Activated T-helper 2 cell treated with anti-CD3 and anti-CD28 coated beads, Interferon-gamma antibody, Interleukin-2, Interleukin-4, amounts not matched to agents 10 μg/mL and 5 μg/mL and 100 μg/mL, durations not matched to agents 14 hours and 24 hours and 36 hours (primary cell): Measurements from ENCODE around the gene S100A13. TPM values are rescaled to one million over a fixed set of nuclear protein-coding genes. Genes with fewer than 3 reads are reported as not detected.

Experiments
- DNase-seq: peaks from one replicate; pipeline ENCODE4 v3.0.0; 2021; ENCODE audit warnings: low spot score
- H3K27ac Mint-ChIP-seq: one replicate; pipeline ENCODE4 v1.8.0; 2021; ENCODE audit warnings: mixed read lengths
- H3K27me3 Mint-ChIP-seq: one replicate; pipeline ENCODE4 v1.8.0; 2021; ENCODE audit warnings: low read depth, mixed read lengths
- H3K36me3 Mint-ChIP-seq: one replicate; pipeline ENCODE4 v1.8.0; 2021; ENCODE audit warnings: low read depth, mixed read lengths
- H3K4me1 Mint-ChIP-seq: one replicate; pipeline ENCODE4 v1.8.0; 2021; ENCODE audit warnings: low read depth, mixed read lengths
- H3K4me3 Mint-ChIP-seq: one replicate; pipeline ENCODE4 v1.8.0; 2021; ENCODE audit warnings: low read depth, mild to moderate bottlenecking, moderate library complexity, mixed read lengths
- H3K9me3 Mint-ChIP-seq: one replicate; pipeline ENCODE4 v1.8.0; 2021; ENCODE audit warnings: mixed read lengths
- intact Hi-C: fragments of 100-400 bp; cut with micrococcal nuclease; formaldehyde crosslinking; loops from one replicate; pipeline ENCODE4 v1.15.1; 2023
- total RNA-seq: library from RNA; stranded (reverse); gene quantifications from 2 replicates; pipeline ENCODE4 v1.2.3, GENCODE V29; 2022

S100A13 gene
- total RNA-seq, 1 donor from 2014 or later = 3.9 TPM

DNA sequence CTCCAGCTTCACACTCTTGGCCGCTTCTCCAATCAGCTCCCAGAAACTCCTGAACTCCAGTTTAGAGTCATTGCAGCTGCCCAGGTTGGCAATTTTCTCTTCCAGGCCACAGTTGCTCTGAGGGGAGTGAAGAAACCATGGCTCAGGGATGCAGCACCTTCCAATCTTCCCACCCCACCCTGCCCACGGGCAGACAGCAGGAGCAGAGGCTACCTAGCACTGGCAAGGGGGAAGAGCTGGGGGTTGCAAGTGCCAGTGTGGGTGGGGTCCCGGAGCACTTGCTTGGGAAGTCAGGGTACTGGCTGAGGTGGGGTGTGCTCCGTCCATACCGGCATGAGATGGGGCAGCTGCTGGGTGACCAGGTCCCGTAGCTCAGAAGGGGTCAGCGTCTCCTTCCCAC, 12.4 kb downstream of the S100A13 start:
- H3K9me3 Mint-ChIP-seq = no peaks in the 10 kb centered on the region
- peaks cover 4% of the 10 kb centered on the region for H3K4me1 Mint-ChIP-seq
- H3K36me3 Mint-ChIP-seq = no peaks in the 10 kb centered on the region
- intact Hi-C loops = no loop called here
- no peak for DNase-seq
- H3K27ac Mint-ChIP-seq = no peak overlapping the region
- no peaks in the 10 kb centered on the region for H3K27me3 Mint-ChIP-seq
- no peak overlapping the region for H3K4me3 Mint-ChIP-seq

DNA sequence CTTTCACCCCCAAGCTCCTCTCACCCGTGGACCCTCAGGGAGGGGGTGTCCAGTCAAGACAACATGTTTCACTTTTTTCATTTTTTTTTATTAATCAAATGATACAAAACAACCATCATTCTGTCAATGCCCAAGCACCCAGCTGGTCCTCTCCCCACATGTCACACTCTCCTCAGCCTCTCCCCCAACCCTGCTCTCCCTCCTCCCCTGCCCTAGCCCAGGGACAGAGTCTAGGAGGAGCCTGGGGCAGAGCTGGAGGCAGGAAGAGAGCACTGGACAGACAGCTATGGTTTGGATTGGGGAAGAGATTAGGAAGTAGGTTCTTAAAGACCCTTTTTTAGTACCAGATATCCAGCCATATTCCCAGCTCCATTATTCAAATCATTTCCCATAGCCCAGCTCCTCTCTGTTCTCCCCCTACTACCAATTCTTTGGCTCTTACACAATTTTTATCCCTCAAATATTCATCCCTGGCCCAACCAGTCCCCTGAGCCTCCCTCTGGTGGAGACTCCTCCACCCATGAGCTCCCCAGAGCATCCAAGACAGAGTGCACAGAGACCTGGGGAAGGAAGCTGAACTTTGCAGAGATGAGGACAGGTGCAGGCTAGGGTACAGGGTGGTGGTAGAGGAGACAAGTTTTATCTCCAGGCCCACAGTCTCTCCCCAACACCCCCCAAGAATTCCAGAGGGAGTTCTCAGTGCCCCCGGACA, 13.0 kb downstream of the S100A13 start:
- no peaks in the 10 kb centered on the region for H3K36me3 Mint-ChIP-seq
- H3K9me3 Mint-ChIP-seq = no peaks in the 10 kb centered on the region
- H3K4me1 Mint-ChIP-seq = peaks cover 4% of the 10 kb centered on the region
- no peak overlapping the region for H3K4me3 Mint-ChIP-seq
- H3K27me3 Mint-ChIP-seq = no peaks in the 10 kb centered on the region
- DNase-seq = no peak
- H3K27ac Mint-ChIP-seq = no peak overlapping the region
- intact Hi-C loops = no loop called here

DNA sequence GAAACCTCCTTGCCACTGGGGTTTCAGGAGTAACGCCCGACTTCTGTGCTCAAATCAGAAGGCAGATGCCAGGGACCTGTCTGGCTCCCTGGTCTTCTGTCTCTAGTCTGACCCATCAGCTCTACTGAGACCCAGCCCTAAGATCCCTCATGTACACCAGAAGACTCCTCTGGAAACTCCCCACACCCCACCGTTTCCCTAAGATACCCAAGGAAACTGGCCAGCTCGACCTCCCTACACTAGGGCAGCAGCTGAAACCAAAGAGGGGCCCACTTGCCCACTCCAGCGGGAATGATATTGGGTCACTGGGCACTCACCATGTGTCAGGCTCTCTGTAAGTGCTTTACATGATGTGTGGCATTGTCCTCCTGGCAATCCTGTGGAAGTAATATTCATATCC, 13.9 kb downstream of the S100A13 start:
- H3K4me3 Mint-ChIP-seq = no peak overlapping the region
- H3K36me3 Mint-ChIP-seq = no peaks in the 10 kb centered on the region
- intact Hi-C loops = no loop called here
- H3K9me3 Mint-ChIP-seq = no peaks in the 10 kb centered on the region
- H3K27me3 Mint-ChIP-seq = no peaks in the 10 kb centered on the region
- H3K27ac Mint-ChIP-seq = no peak overlapping the region
- H3K4me1 Mint-ChIP-seq = peaks cover 4% of the 10 kb centered on the region
- no peak for DNase-seq

DNA sequence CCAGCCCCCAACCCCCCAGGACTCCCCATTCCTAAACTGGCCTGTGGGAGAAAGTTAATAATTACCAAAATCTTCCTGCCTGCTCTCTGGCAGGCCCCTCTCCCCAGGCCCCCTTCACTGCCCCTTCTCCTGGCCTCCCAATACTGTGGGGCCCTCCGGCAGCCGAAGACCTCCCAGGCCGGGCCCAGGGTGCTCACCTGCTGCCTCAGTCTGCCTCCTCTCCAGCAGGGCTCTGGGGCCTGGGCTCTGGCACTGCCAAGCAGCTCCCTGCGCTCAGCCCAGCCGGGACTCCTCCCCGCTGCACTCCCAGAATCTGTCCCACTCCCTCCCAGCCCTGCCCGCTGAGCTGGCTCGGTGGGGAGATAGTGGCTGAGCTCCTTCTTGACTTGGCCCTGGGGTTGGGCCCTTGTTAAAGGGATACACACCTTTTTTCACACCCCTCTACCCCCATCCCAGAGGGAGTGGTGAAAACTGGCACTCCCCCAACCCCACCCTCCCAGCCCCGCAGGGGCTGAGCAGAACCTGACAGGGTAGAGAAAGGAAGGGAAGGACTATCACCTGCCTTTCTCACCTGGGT, 14.5 kb downstream of the S100A13 start, which contains the start of gene S100A16:
Gene S100A16, minus strand, starts transcription at position 383 of the 577 bp plus-strand sequence. CDS start 4,986 bp downstream, outside the sequence.
- Mint-ChIP-seq H3K27me3 (no peaks in the 10 kb centered on the region), H3K4me1 (peaks cover 2% of the 10 kb centered on the region), H3K27ac (no peak within 1 kb of the TSS), H3K36me3 (no peaks in the 10 kb centered on the region), H3K9me3 (no peaks in the 10 kb centered on the region), H3K4me3 (no peak within 1 kb of the TSS)
- DNase-seq = no peak
- intact Hi-C loops = no loop called here

DNA sequence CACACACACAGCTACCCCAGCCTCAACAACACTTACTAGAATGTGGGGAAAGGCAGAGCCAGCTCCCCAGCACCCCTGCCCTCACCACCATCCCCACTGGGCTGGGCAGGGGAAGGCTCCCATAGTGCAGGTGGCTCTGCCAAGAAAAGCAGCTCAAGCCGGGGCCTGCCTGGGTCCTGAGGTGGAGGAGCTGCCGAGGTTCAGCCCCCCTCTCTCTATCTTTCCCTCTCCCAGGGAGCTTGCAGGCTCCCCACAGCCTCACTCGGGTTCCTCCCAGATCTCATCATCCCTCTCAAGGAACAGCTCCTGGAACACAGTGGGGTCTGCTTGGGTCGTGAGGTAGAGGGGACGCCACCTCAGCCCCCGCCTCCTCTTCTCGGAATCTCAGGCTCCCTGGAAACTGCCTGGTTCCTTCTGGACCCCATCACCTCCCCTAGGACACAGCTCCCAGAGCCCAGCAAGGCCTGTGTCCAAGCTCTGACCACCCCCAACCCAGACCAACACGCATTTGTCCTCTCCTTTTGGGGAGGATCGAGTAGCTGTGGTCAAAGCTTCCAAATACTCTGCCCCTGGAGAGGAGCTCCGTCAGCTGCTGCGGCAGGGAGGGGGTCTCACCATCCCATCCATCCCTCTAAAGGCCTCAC, 15.1 kb downstream of the S100A13 start:
- H3K36me3 Mint-ChIP-seq = no peaks in the 10 kb centered on the region
- H3K4me3 Mint-ChIP-seq = no peak overlapping the region
- H3K27ac Mint-ChIP-seq = no peak overlapping the region
- no peak for DNase-seq
- intact Hi-C loops = no loop called here
- H3K27me3 Mint-ChIP-seq = no peaks in the 10 kb centered on the region
- H3K4me1 Mint-ChIP-seq = no peaks in the 10 kb centered on the region
- H3K9me3 Mint-ChIP-seq = no peaks in the 10 kb centered on the region

DNA sequence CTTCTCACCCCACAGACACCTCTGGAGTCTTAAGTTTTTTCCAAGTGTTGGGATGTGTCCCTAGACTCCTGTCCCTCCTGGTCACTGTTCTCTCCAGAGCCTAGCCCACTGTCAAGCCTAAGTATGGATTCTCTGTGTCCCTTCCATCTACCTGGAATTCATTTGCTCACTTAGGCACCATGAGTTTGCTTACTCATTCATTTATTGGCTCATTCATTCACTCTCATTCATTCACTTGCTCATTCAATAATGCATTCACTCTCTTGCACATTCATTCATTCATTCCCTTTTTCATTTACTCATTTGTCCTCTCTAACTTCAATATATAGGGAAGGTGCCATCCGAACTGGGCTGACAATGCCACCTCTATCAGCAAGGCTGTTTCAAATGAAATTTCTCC, 15.9 kb downstream of the S100A13 start:
- Mint-ChIP-seq H3K4me3 (no peak overlapping the region), H3K27ac (no peak overlapping the region), H3K9me3 (no peaks in the 10 kb centered on the region), H3K36me3 (no peaks in the 10 kb centered on the region), H3K4me1 (no peaks in the 10 kb centered on the region), H3K27me3 (no peaks in the 10 kb centered on the region)
- no peak for DNase-seq
- intact Hi-C loops = no loop called here

DNA sequence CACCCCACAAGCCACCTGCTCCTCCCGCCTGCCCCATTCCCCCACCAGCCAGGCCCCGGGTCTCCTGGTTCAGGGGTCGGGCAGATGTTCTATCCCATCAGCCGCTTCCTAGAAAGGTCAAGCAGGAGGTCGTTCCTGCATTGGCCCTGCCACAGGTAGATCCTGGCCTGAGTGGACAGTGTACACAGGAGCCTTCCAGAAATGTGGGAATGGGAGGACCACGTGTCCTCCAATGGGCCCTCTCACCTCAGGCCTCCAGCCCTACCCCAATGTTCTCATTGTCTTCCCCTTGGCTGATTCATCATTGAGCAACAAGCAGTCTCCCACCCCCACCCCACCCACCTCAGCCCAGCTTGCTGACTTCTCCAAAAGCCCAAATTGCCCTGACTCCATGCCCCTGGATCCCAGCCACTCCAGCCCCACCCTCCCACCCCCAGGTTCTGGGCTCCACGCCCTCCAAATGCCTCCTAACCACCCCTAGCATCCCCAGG, 16.4 kb downstream of the S100A13 start:
- Mint-ChIP-seq H3K36me3 (no peaks in the 10 kb centered on the region), H3K9me3 (no peaks in the 10 kb centered on the region), H3K27ac (no peak overlapping the region), H3K4me3 (no peak overlapping the region), H3K4me1 (no peaks in the 10 kb centered on the region), H3K27me3 (no peaks in the 10 kb centered on the region)
- intact Hi-C loops = no loop called here
- no peak for DNase-seq

DNA sequence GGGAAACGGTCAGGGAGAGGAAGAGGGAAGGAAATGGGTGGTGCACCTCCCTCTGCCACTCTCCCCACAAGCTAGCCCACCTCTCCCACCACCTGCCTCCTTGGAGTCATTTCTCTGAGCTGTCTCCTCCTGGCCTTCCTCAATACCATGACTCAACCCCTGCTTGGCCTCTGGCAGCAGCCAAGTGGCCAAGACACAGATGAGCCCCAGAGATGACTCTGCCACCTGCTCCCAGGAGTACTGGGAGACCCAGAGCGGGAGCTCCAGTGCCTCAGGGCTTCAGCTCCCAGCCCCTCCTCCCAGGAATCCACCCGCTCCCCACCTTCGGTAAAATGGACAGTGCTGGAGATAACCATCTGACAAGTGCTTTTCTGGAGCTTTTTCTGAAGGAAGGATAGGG, 17.0 kb downstream of the S100A13 start:
- H3K36me3 Mint-ChIP-seq = no peaks in the 10 kb centered on the region
- no peaks in the 10 kb centered on the region for H3K27me3 Mint-ChIP-seq
- no peaks in the 10 kb centered on the region for H3K9me3 Mint-ChIP-seq
- intact Hi-C loops = no loop called here
- no peak overlapping the region for H3K4me3 Mint-ChIP-seq
- H3K4me1 Mint-ChIP-seq = no peaks in the 10 kb centered on the region
- no peak overlapping the region for H3K27ac Mint-ChIP-seq
- no peak for DNase-seq

DNA sequence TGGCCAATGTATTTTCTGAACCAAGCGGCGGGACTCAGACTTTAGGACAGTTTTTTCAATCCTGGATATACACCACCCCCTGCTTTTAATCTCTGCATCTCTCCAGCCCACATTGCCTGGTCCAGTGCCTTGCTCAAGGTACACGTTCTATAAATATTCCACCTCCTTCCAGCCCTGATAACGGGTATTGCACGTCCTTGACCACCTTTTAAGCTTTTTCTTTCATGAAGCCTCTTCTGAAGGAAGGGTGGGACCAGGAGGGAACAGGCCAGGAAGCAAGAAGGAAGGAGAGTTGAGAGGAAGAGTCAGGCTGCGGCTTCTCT, 17.8 kb downstream of the S100A13 start:
- Mint-ChIP-seq H3K4me3 (no peak overlapping the region), H3K27me3 (peaks cover 4% of the 10 kb centered on the region), H3K27ac (no peak overlapping the region), H3K4me1 (no peaks in the 10 kb centered on the region), H3K36me3 (no peaks in the 10 kb centered on the region), H3K9me3 (no peaks in the 10 kb centered on the region)
- DNase-seq = no peak
- intact Hi-C loops = no loop called here

DNA sequence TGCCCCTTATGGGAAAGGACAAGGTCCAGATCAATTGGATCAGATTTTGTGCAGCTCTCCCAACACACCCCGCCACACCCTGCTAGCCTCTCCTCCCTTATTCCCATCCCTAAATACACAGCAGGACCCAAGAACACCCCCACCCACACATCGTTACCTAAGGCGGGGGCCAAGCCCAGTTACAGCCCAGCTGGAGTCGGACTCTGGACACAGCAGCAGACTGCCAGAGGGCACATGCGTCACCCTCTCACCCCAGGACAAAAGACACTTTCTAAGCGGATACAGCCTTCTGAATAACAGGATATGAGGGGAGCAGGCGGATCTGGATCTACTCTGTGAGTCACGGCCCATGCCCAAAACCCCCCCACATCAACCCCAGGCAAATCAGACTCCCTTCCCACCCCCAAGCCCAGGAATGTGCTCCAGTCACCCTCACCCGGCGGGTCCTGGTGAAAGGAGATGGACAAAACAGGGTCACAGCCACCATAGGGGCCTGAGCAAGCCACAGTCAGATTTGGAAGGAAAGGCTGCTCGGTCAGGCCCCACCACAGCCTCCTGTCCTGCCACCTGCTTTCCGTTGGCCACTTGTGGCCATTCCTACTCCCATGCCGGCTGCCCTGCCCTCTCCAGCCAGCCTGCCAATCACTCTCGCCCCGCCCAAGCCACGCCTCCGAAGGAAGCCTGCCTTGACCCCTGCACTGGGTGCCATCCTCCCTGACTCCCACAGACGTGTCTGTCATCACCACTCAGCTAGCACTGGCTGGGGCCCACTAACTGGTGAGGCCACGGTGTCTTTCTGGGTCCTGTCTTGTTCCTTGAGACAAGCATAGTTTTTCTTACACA, 18.3 kb downstream of the S100A13 start:
- H3K27ac Mint-ChIP-seq = no peak overlapping the region

DNA sequence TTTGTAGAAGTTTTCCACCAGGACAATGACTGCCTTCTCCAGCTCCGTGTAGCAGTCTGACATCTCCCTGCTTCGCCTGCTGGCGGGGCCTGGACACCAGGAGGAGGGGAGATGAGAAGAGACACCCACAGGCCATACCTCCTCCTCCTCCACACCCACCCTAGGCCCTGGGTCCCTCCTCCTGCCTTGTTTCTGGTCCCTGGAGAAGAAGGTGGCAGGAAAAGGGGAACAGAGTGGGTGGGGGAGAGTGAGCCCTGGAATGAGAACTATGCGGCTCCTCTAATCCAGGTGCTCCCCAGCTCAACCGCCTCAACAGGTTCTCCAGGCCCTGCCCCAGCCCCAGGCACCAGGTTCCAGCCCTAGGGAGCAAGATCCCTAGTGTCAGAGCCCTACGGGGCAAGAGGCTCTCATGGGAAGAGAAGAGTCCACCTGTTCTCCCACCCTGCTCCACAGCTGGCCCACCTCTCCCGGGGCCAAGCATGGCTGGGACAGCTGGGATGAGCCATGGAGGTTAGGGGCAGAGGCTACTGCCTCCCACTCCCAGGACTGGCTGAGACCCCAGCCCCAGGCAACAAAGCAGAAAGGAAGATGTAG, 19.1 kb downstream of the S100A13 start:
- no peak overlapping the region for H3K27ac Mint-ChIP-seq
- no peak for DNase-seq
- no peaks in the 10 kb centered on the region for H3K36me3 Mint-ChIP-seq
- H3K27me3 Mint-ChIP-seq = peaks cover 4% of the 10 kb centered on the region
- intact Hi-C loops = no loop called here
- no peaks in the 10 kb centered on the region for H3K9me3 Mint-ChIP-seq
- H3K4me3 Mint-ChIP-seq = no peak overlapping the region
- no peaks in the 10 kb centered on the region for H3K4me1 Mint-ChIP-seq

More for the DNA sequence above, 18.3 kb downstream of the S100A13 start:
- Mint-ChIP-seq H3K36me3 (no peaks in the 10 kb centered on the region), H3K4me1 (no peaks in the 10 kb centered on the region), H3K4me3 (no peak overlapping the region), H3K27me3 (peaks cover 4% of the 10 kb centered on the region), H3K9me3 (no peaks in the 10 kb centered on the region)
- intact Hi-C loops = no loop called here
- DNase-seq = no peak

DNA sequence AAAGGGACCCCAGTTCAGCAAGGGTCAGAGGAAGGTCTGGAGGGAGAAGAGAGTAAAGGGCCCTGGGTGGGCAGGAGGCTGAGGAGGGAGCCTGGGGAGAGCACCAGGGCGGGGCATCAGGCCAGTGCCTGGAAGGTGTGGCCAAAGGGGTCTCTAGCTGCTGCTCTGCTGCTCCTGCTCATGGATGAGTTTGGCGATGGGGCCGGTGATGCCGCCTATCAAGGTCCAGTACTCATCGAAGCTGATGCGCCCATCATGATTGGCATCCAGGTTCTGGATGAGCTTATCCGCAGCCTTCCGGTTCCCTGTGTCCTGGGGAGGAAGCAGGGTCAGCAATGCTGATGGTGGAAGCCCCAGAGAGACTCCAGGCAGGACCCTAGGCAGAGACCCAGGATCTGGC, 19.9 kb downstream of the S100A13 start:
- intact Hi-C loops = no loop called here
- Mint-ChIP-seq H3K9me3 (no peaks in the 10 kb centered on the region), H3K27ac (no peak overlapping the region), H3K4me3 (no peak overlapping the region), H3K4me1 (peaks cover 5% of the 10 kb centered on the region), H3K36me3 (no peaks in the 10 kb centered on the region), H3K27me3 (peaks cover 4% of the 10 kb centered on the region)
- no peak for DNase-seq
